K562 (cell line): ENCODE data around the gene DEDD2. TPM values are rescaled to one million over a fixed set of nuclear protein-coding genes. Genes with fewer than 3 reads are reported as not detected.

ENCODE experiments used
- ATAC-seq: fragments of 200-7000 bp; cut with Tn5 transposase; 3 replicates; pipeline ENCODE4 v1.9.1; 2020; ENCODE audit warnings: moderate library complexity
- BruUV-seq: library from RNA; stranded (reverse); fragments of 400-500 nt; replicated peaks from 2 replicates; lab custom pipeline; 2021; lab: Mats Ljungman, UMichigan
- CTCF ChIA-PET: fragments of 300-600 bp; formaldehyde crosslinking; extraction: SDS; loops from one replicate; lab custom pipeline; 2021; ENCODE audit warnings: low intra/inter-chr PET ratio; lab: Yijun Ruan, JAX
- POLR2A ChIA-PET: fragments of 300-600, 350-650 bp; sonication (Branson Sonifier 250); formaldehyde crosslinking; extraction: SDS; loops from one replicate; lab custom pipeline; 2021; ENCODE audit warnings: antibody characterized with exemption, inconsistent platforms; lab: Yijun Ruan, JAX
- DNase-seq, 4 experiments: peaks; one replicate each; pipeline versions ENCODE4 v3.0.0 to v3.0.0-alpha.2; 2011 to 2018; ENCODE audit warnings: low spot score in 3 of 4, mixed read lengths in 3 of 4; ENCODE audit errors: extremely low read depth in 1 of 4
- FAIRE-seq: peaks from 2 replicates; lab custom pipeline; 2011; peaks lifted over from hg19 to GRCh38; lab: Jason Lieb, UNC
- H2AFZ ChIP-seq: 2 replicates; pipeline ENCODE4 v1.6.0; 2011; ENCODE audit warnings: low read depth, low read length, control low read depth, inconsistent platforms
- H3K27ac ChIP-seq: fragments of 200-600 bp; 3 replicates; pipeline ENCODE4 v1.8.0; 2011; ENCODE audit warnings: low read depth, mild to moderate bottlenecking, control low read depth, inconsistent platforms, low read length, moderate library complexity, mixed read lengths; ENCODE audit errors: extremely low read depth
- H3K27me3 ChIP-seq, 2 experiments: fragments of 300-600 bp in 1 of 2; 2 replicates in 1 of 2; 3 replicates in 1 of 2; pipeline versions ENCODE4 v1.6.0 to v1.8.0; 2011; ENCODE audit warnings: inconsistent platforms in 2 of 2, low read length in 2 of 2, mild to moderate bottlenecking in 1 of 2, mixed read lengths in 1 of 2, moderate library complexity in 1 of 2; ENCODE audit not compliant: control insufficient read depth in 2 of 2, insufficient read depth in 2 of 2
- H3K36me3 ChIP-seq: fragments of 300-600 bp; 3 replicates; pipeline ENCODE4 v1.8.0; 2011; ENCODE audit warnings: mild to moderate bottlenecking, low read length, inconsistent platforms; ENCODE audit not compliant: control insufficient read depth, insufficient read depth
- H3K4me1 ChIP-seq, 2 experiments: fragments of 200-600 bp in 1 of 2; replicated peaks in 1 of 2; 2 replicates in 1 of 2; 3 replicates in 1 of 2; pipeline versions ENCODE4 v1.5.1 to v1.8.0; 2011; ENCODE audit warnings: inconsistent platforms in 2 of 2, low read length in 2 of 2, mild to moderate bottlenecking in 1 of 2, mixed read lengths in 1 of 2, moderate library complexity in 1 of 2; ENCODE audit not compliant: control insufficient read depth in 2 of 2, insufficient read depth in 2 of 2
- H3K4me2 ChIP-seq: 2 replicates; pipeline ENCODE4 v1.6.1; 2011; ENCODE audit warnings: low read length, control low read depth, inconsistent platforms, mixed read lengths; ENCODE audit not compliant: insufficient read depth
- H3K4me3 ChIP-seq: fragments of 200-600 bp; sonication (generic), shearing (Covaris generic); 2 replicates; pipeline ENCODE4 v1.5.1; 2016; ENCODE audit warnings: control low read depth, inconsistent platforms
- H3K79me2 ChIP-seq: fragments of 200-600 bp; 3 replicates; pipeline ENCODE4 v1.8.0; 2011; ENCODE audit warnings: low read length, inconsistent platforms; ENCODE audit not compliant: control insufficient read depth, insufficient read depth
- H3K9ac ChIP-seq, 2 experiments: 2 replicates each; pipeline versions ENCODE4 v1.6.0 to v1.6.1; 2011; ENCODE audit warnings: low read depth in 2 of 2, low read length in 2 of 2, control low read depth in 1 of 2, inconsistent platforms in 1 of 2, mild to moderate bottlenecking in 1 of 2, mixed read lengths in 1 of 2; ENCODE audit not compliant: insufficient read depth in 1 of 2
- H3K9me1 ChIP-seq: one replicate; pipeline ENCODE4 v1.6.0; 2011; ENCODE audit warnings: inconsistent platforms, mild to moderate bottlenecking, low read length, moderate library complexity; ENCODE audit not compliant: control insufficient read depth, insufficient read depth
- H3K9me3 ChIP-seq: replicated peaks from 2 replicates; pipeline ENCODE4 v1.5.1; 2011; ENCODE audit warnings: low read depth, low read length, inconsistent platforms; ENCODE audit not compliant: control insufficient read depth, insufficient read depth
- H4K20me1 ChIP-seq: replicated peaks from 2 replicates; pipeline ENCODE4 v1.6.1; 2011; ENCODE audit warnings: low read length, inconsistent platforms, mixed read lengths; ENCODE audit not compliant: control insufficient read depth, insufficient read depth
- ARID1B ChIP-seq: fragments of 450-650 bp; IDR thresholded peaks from 2 replicates; pipeline ENCODE4 v1.6.1; 2016; ENCODE audit warnings: antibody characterized with exemption, mild to moderate bottlenecking, inconsistent platforms
- ASH1L ChIP-seq: fragments of 450-650 bp; IDR thresholded peaks from 2 replicates; pipeline ENCODE4 v1.6.1; 2018; ENCODE audit warnings: borderline replicate concordance, mild to moderate bottlenecking, low read depth; ENCODE audit not compliant: partially characterized antibody
- BRF1 ChIP-seq: IDR thresholded peaks from 3 replicates; pipeline ENCODE4 v1.6.1; 2011; ENCODE audit warnings: borderline replicate concordance, mild to moderate bottlenecking; ENCODE audit not compliant: insufficient read length; ENCODE audit errors: extremely low read depth
- EP400 ChIP-seq: fragments of 450-650 bp; IDR thresholded peaks from 2 replicates; pipeline ENCODE4 v1.6.1; 2017; ENCODE audit warnings: antibody characterized with exemption, mild to moderate bottlenecking, moderate library complexity
- ILK ChIP-seq: fragments of 450-650 bp; IDR thresholded peaks from 2 replicates; pipeline ENCODE4 v1.6.1; 2016; ENCODE audit warnings: missing genetic modification characterization, low read depth, mild to moderate bottlenecking, missing compliant biosample characterization, moderate library complexity, borderline replicate concordance
- JUNB ChIP-seq: fragments of 450-650 bp; formaldehyde crosslinking; conservative IDR thresholded peaks from 2 replicates; pipeline ENCODE4 v1.4.0; 2020; ENCODE audit warnings: mild to moderate bottlenecking
- MAFF ChIP-seq: IDR thresholded peaks from 2 replicates; pipeline ENCODE4 v1.6.1; 2012; ENCODE audit warnings: low read length, improper control_type of control experiment
- MEF2D ChIP-seq: conservative IDR thresholded peaks from 2 replicates; pipeline ENCODE4 v1.6.1; 2016; ENCODE audit warnings: low read depth, missing genetic modification characterization, missing compliant biosample characterization
- PHF8 ChIP-seq: fragments of 200-600 bp; sonication (generic); IDR thresholded peaks from 2 replicates; pipeline ENCODE4 v1.6.1; 2012; ENCODE audit warnings: mixed run types, mild to moderate bottlenecking, inconsistent platforms, low read length, moderate library complexity, borderline replicate concordance
- PTTG1 ChIP-seq: fragments of 450-650 bp; IDR thresholded peaks from 2 replicates; pipeline ENCODE4 v1.6.1; 2016; ENCODE audit warnings: low read depth, mild to moderate bottlenecking, missing genetic modification characterization, missing compliant biosample characterization
- RFX7 ChIP-seq: fragments of 250-450 bp; sonication (Bioruptor Pico); IDR thresholded peaks from 2 replicates; pipeline ENCODE4 v1.5.1; 2021; ENCODE audit warnings: mild to moderate bottlenecking
- SRSF9 ChIP-seq: fragments of 200-400 bp; formaldehyde crosslinking; IDR thresholded peaks from 2 replicates; pipeline ENCODE4 v1.6.1; 2017; ENCODE audit warnings: low read depth, low read length, borderline replicate concordance
- TCFL5 ChIP-seq: fragments of 250-450 bp; sonication (Bioruptor Pico); conservative IDR thresholded peaks from 2 replicates; pipeline ENCODE4 v1.6.1; 2021; ENCODE audit warnings: mild to moderate bottlenecking, moderate library complexity, matching md5 sums
- TGIF2 ChIP-seq: sonication (generic); formaldehyde crosslinking; IDR thresholded peaks from 2 replicates; pipeline ENCODE4 v1.8.1; 2022; ENCODE audit warnings: mild to moderate bottlenecking, missing genetic modification reagents, moderate library complexity
- XRCC5 ChIP-seq: fragments of 200-400 bp; formaldehyde crosslinking; IDR thresholded peaks from 2 replicates; pipeline ENCODE4 v1.6.1; 2017; ENCODE audit warnings: low read depth, mild to moderate bottlenecking, low read length
- ZNF184 ChIP-seq: sonication (generic); formaldehyde crosslinking; IDR thresholded peaks from 2 replicates; pipeline ENCODE4 v1.5.0; 2020; ENCODE audit warnings: missing genetic modification reagents
- ZNF239 ChIP-seq: fragments of 250-450 bp; sonication (Bioruptor Pico); IDR thresholded peaks from 2 replicates; pipeline ENCODE4 v1.4.0; 2020; ENCODE audit warnings: mild to moderate bottlenecking
- WGBS: fragments of 100-300 bp; shearing (Covaris generic); methylation state at CpG from one replicate; pipeline ENCODE4 v1.1.6; 2016; ENCODE audit warnings: low coverage, mixed read lengths; ENCODE audit not compliant: insufficient coverage; ENCODE audit errors: missing lambda C conversion rate; 5-methylcytosine and 5-hydroxymethylcytosine counted together
- in situ Hi-C: fragments of 300-500 bp; cut with MboI; formaldehyde crosslinking; loops from 4 replicates; pipeline ENCODE4 v1.15.0; 2018; ENCODE audit warnings: inconsistent platforms, mixed read lengths
- intact Hi-C: fragments of 100-400 bp; cut with micrococcal nuclease; formaldehyde crosslinking; loops from 2 replicates; pipeline ENCODE4 v1.14.2; 2022
- polyA plus RNA-seq, 8 experiments: library from polyadenylated mRNA; depleted of rRNA in 4 of 8; stranded (reverse) in 5 of 8; unstranded in 3 of 8; fragments of >200 nt; fragmentation: Nextera tagmentation in 2 of 8; fragmentation: Illumina TruSeq in 1 of 8; extraction: Ambion mirVana in 2 of 8; extraction: Trizol in 1 of 8; gene quantifications; 2 replicates each; pipeline versions ENCODE4 v1.2.1 to v1.2.3, GENCODE V29; 2011 to 2014; ENCODE audit warnings: inconsistent platforms in 1 of 8, missing spikeins in 1 of 8
- total RNA-seq, 7 experiments: library from RNA; depleted of rRNA in 6 of 7; stranded (reverse); fragments of >200 nt in 6 of 7; fragmentation: Illumina TruSeq in 2 of 7; extraction: Trizol in 2 of 7; gene quantifications; 2 replicates each; pipeline versions ENCODE4 v1.2.1 to v1.2.3, GENCODE V29; 2011 to 2021; ENCODE audit warnings: low replicate concordance in 1 of 7
- TF ChIP-seq, protein P1 (sequence below): fragments of 250-450 bp; sonication (Bioruptor Pico); IDR thresholded peaks from 2 replicates; pipeline ENCODE4 v1.8.0; 2022; ENCODE audit warnings: inconsistent platforms
- TF ChIP-seq, protein P2 (sequence below), 3 experiments: fragments of 200-800 bp in 1 of 3; sonication (Bioruptor generic) in 1 of 3; sonication (generic) in 1 of 3; formaldehyde crosslinking in 1 of 3; IDR thresholded peaks; 2 replicates each; pipeline versions ENCODE4 v1.6.1 to v1.8.0; 2016 to 2022; ENCODE audit warnings: mild to moderate bottlenecking in 2 of 3, missing compliant biosample characterization in 2 of 3, missing genetic modification characterization in 2 of 3, missing genetic modification reagents in 1 of 3

Gene DEDD2
- total and polyA plus RNA-seq, 9 of the 15 experiments (the other 6 are each of a cell fraction or from before 2014, with no cell fraction given): 4.3 to 43.0 (median 29.2) TPM

DNA sequence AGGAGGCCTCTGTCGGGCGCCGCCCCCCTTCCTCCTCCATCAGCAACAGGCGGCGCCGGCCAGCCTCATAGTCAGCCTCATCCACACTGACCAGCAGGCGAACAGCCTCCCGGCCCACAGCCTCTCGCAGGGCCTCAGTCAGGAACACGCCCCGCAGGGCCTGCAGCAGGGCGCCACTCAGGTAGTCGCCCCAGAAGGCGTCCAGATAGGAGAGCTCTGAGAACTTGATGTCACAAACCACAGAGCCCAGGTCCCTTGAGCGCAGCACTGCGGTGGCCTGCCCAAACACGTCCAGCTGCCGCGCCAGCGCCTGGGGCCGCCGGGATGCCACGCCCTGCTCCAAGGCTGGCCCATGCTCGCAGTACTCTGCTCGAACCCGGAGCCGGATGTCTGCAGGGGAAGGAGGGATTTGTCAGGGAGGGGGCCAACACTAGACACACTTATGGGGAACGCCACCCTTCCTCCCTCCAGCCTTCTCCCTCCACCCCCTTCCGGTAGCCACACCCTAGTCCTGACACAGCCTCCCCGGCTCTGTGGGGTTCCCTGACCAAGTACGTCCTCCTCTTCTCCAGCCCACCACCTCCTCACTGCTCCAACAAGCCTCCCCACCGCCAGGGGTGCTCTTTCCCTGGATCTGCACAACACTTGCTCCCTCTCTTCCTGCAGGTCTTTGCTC lies 17.9 kb downstream of the DEDD2 start:
- peak overlapping the region; percentile 85 for H3K4me2 ChIP-seq
- FAIRE-seq: peak; percentile 97
- CTCF ChIA-PET: no interaction called here
- TF ChIP-seq, protein P1, sequence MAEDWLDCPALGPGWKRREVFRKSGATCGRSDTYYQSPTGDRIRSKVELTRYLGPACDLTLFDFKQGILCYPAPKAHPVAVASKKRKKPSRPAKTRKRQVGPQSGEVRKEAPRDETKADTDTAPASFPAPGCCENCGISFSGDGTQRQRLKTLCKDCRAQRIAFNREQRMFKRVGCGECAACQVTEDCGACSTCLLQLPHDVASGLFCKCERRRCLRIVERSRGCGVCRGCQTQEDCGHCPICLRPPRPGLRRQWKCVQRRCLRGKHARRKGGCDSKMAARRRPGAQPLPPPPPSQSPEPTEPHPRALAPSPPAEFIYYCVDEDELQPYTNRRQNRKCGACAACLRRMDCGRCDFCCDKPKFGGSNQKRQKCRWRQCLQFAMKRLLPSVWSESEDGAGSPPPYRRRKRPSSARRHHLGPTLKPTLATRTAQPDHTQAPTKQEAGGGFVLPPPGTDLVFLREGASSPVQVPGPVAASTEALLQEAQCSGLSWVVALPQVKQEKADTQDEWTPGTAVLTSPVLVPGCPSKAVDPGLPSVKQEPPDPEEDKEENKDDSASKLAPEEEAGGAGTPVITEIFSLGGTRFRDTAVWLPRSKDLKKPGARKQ (CRISPR knock-in tag): no peak
- TF ChIP-seq XRCC5: peak; percentile 75; the same call in 1 of the 2 replicates
- TF ChIP-seq SRSF9: no peak
- TF ChIP-seq TCFL5: no peak
- no peak for TF ChIP-seq ILK (tag)
- TF ChIP-seq ZNF239 (CRISPR knock-in tag): no peak
- TF ChIP-seq, protein P2, sequence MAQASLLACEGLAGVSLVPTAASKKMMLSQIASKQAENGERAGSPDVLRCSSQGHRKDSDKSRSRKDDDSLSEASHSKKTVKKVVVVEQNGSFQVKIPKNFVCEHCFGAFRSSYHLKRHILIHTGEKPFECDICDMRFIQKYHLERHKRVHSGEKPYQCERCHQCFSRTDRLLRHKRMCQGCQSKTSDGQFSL (CRISPR knock-in tag; IDR thresholded peaks at IDR 0.05): no peak
- TF ChIP-seq, protein P2 (tag; IDR thresholded peaks at IDR 0.05): no peak
- peak; percentile 43 for TF ChIP-seq ASH1L
- no peak for TF ChIP-seq ZNF184
- TF ChIP-seq TGIF2 (CRISPR knock-in tag): no peak
- TF ChIP-seq PTTG1: no peak
- TF ChIP-seq MEF2D (tag): no peak
- TF ChIP-seq ARID1B: peak; percentile 74
- no peak for TF ChIP-seq RFX7
- no peak for TF ChIP-seq JUNB (CRISPR knock-in tag)
- TF ChIP-seq PHF8: no peak
- TF ChIP-seq BRF1: no peak
- peak; percentile 72; the same call in 1 of the 2 replicates for TF ChIP-seq EP400
- no peak for TF ChIP-seq MAFF

More for the DNA sequence above, 17.9 kb downstream of the DEDD2 start:
- Histone ChIP-seq H3K79me2 (peaks cover 58% of the 10 kb centered on the region), H3K9me1 (peaks cover 4% of the 10 kb centered on the region), H3K27ac (peak overlapping the region; percentile 70), H3K4me3 (peak overlapping the region; percentile 27; the same call in 1 of the 2 replicates), H4K20me1 (peaks cover 24% of the 10 kb centered on the region; the same call in 1 of the 2 replicates), H3K36me3 (peaks cover 81% of the 10 kb centered on the region), H2AFZ (0 out of 2 replicates have a peak overlapping the region, but pooled peaks have one; percentile 22), H3K27me3 (no peaks in the 10 kb centered on the region; a peak in 1 of 5 replicates), H3K4me1 (peaks cover 37 to 53% of the 10 kb centered on the region in 2 experiments), H3K9me3 (no peaks in the 10 kb centered on the region), H3K9ac (peak overlapping the region; percentile 22 to 88)
- intact Hi-C loops (loop anchor here (5.0 kb wide), 1 partner anchor 43 kb away; the partner anchor contains the start of gene GSK3A), in situ Hi-C loops (no loop called here)
- WGBS: 8% methylated on average over 30 of the region's 32 CpGs
- DNase-seq (peak; percentile 88 to 94 (median 90)), ATAC-seq (peak; percentile 97)
- POLR2A ChIA-PET: interaction anchor here (0.6 to 1.2 kb wide), 6 partner anchors 9 to 240 kb away, joined by 3 read pairs; partner anchors contain the start of gene ZNF526
- no TSS peak for BruUV-seq
